H9 (cell line): ENCODE measurements around the gene GHRHR. TPM values are rescaled to one million over a fixed set of nuclear protein-coding genes. Genes with fewer than 3 reads are reported as not detected.

Experiments used
- DNase-seq: peaks from one replicate; pipeline ENCODE4 v3.0.0-alpha.2; 2017
- H2AFZ ChIP-seq: one replicate; pipeline ENCODE4 v1.6.1; 2013; ENCODE audit warnings: mild to moderate bottlenecking, low read length, control low read depth, moderate library complexity
- H2AK5ac ChIP-seq: 2 replicates; pipeline ENCODE4 v1.6.1; 2013; ENCODE audit warnings: low read length, control low read depth, mixed read lengths; ENCODE audit not compliant: insufficient read length
- H2BK120ac ChIP-seq: one replicate; pipeline ENCODE4 v1.6.1; 2013; ENCODE audit warnings: low read depth, mild to moderate bottlenecking, low read length, control low read depth, inconsistent platforms; ENCODE audit not compliant: poor library complexity, severe bottlenecking
- H2BK12ac ChIP-seq: 2 replicates; pipeline ENCODE4 v1.6.1; 2013; ENCODE audit warnings: low read length, control low read depth, mixed read lengths, low read depth; ENCODE audit not compliant: insufficient read length
- H2BK15ac ChIP-seq: 2 replicates; pipeline ENCODE4 v1.6.1; 2013; ENCODE audit warnings: low read depth, low read length, control low read depth
- H2BK20ac ChIP-seq: one replicate; pipeline ENCODE4 v1.6.1; 2013; ENCODE audit warnings: low read depth, mild to moderate bottlenecking, low read length, control low read depth, inconsistent platforms; ENCODE audit not compliant: poor library complexity, severe bottlenecking
- H2BK5ac ChIP-seq: 2 replicates; pipeline ENCODE4 v1.6.1; 2013; ENCODE audit warnings: low read length, control low read depth, mixed read lengths; ENCODE audit not compliant: insufficient read length
- H3K14ac ChIP-seq: 2 replicates; pipeline ENCODE4 v1.6.1; 2013; ENCODE audit warnings: low read length, control low read depth; ENCODE audit not compliant: insufficient read depth
- H3K18ac ChIP-seq: 2 replicates; pipeline ENCODE4 v1.6.1; 2013; ENCODE audit warnings: low read depth, mild to moderate bottlenecking, mixed read lengths, low read length, control low read depth; ENCODE audit not compliant: insufficient read length
- H3K23ac ChIP-seq: 2 replicates; pipeline ENCODE4 v1.6.1; 2013; ENCODE audit warnings: low read length, control low read depth, mixed read lengths, low read depth; ENCODE audit not compliant: insufficient read length
- H3K23me2 ChIP-seq: 2 replicates; pipeline ENCODE4 v1.6.1; 2013; ENCODE audit warnings: low read depth, mild to moderate bottlenecking, mixed read lengths, low read length, control low read depth; ENCODE audit not compliant: insufficient read length, poor library complexity, severe bottlenecking
- H3K27ac ChIP-seq: 2 replicates; pipeline ENCODE4 v1.5.1; 2013; ENCODE audit warnings: low read length, control low read depth, mixed read lengths, low read depth; ENCODE audit not compliant: insufficient read length
- H3K27me3 ChIP-seq: 2 replicates; pipeline ENCODE4 v1.6.1; 2013; ENCODE audit warnings: low read length, control low read depth, inconsistent platforms; ENCODE audit not compliant: insufficient read depth
- H3K4ac ChIP-seq: 2 replicates; pipeline ENCODE4 v1.6.1; 2013; ENCODE audit warnings: low read depth, mild to moderate bottlenecking, control low read depth, inconsistent platforms, low read length, moderate library complexity
- H3K4me1 ChIP-seq: 2 replicates; pipeline ENCODE4 v1.6.1; 2013; ENCODE audit warnings: low read length, control low read depth, inconsistent platforms; ENCODE audit not compliant: insufficient read depth
- H3K4me2 ChIP-seq: 2 replicates; pipeline ENCODE4 v1.6.1; 2013; ENCODE audit warnings: low read length, control low read depth, mixed read lengths; ENCODE audit not compliant: insufficient read length, insufficient read depth
- H3K56ac ChIP-seq: 2 replicates; pipeline ENCODE4 v1.6.1; 2013; ENCODE audit warnings: low read depth, mild to moderate bottlenecking, mixed read lengths, low read length, control low read depth; ENCODE audit not compliant: insufficient read length
- H3K79me1 ChIP-seq: 2 replicates; pipeline ENCODE4 v1.6.1; 2013; ENCODE audit warnings: low read depth, mild to moderate bottlenecking, moderate library complexity, low read length, control low read depth, inconsistent platforms; ENCODE audit not compliant: insufficient read depth, poor library complexity, severe bottlenecking
- H3K79me2 ChIP-seq: 2 replicates; pipeline ENCODE4 v1.6.1; 2013; ENCODE audit warnings: low read length, control low read depth, inconsistent platforms; ENCODE audit not compliant: insufficient read depth
- H3K9ac ChIP-seq: 2 replicates; pipeline ENCODE4 v1.6.1; 2013; ENCODE audit warnings: low read length, control low read depth, mixed read lengths; ENCODE audit not compliant: insufficient read length; ENCODE audit errors: extremely low read depth
- H3K9me3 ChIP-seq: one replicate; pipeline ENCODE4 v1.6.1; 2013; ENCODE audit warnings: low read depth, low read length, inconsistent platforms; ENCODE audit not compliant: control insufficient read depth
- H3T11ph ChIP-seq: one replicate; pipeline ENCODE4 v1.6.1; 2013; ENCODE audit warnings: mild to moderate bottlenecking, low read length, control low read depth, inconsistent platforms
- H4K20me1 ChIP-seq: one replicate; pipeline ENCODE4 v1.6.1; 2013; ENCODE audit not compliant: control insufficient read depth, insufficient read length, insufficient read depth
- H4K5ac ChIP-seq: 2 replicates; pipeline ENCODE4 v1.6.1; 2013; ENCODE audit warnings: low read depth, mild to moderate bottlenecking, mixed read lengths, low read length, control low read depth; ENCODE audit not compliant: insufficient read length
- H4K8ac ChIP-seq: replicated peaks from 2 replicates; pipeline ENCODE4 v1.6.1; 2013; ENCODE audit warnings: low read length, control low read depth, mixed read lengths, low read depth; ENCODE audit not compliant: insufficient read length
- H4K91ac ChIP-seq: 2 replicates; pipeline ENCODE4 v1.6.1; 2013; ENCODE audit warnings: low read depth, mild to moderate bottlenecking, moderate library complexity, mixed read lengths, low read length, control low read depth; ENCODE audit not compliant: insufficient read length
- H3K27ac Mint-ChIP-seq, 3 experiments: 2 replicates in 2 of 3; 3 replicates in 1 of 3; pipeline ENCODE4 v1.8.0; 2020 to 2021; ENCODE audit warnings: mixed read lengths in 3 of 3, mild to moderate bottlenecking in 1 of 3, moderate library complexity in 1 of 3
- H3K27me3 Mint-ChIP-seq: 2 replicates; pipeline ENCODE4 v1.8.0; 2021; ENCODE audit warnings: low read depth, mild to moderate bottlenecking, moderate library complexity, mixed read lengths
- H3K36me3 Mint-ChIP-seq, 3 experiments: 2 replicates in 2 of 3; 3 replicates in 1 of 3; pipeline ENCODE4 v1.8.0; 2020 to 2021; ENCODE audit warnings: low read depth in 3 of 3, mixed read lengths in 3 of 3; ENCODE audit not compliant: insufficient read depth in 1 of 3
- H3K4me1 Mint-ChIP-seq, 2 experiments: 2 replicates each; pipeline ENCODE4 v1.8.0; 2020; ENCODE audit warnings: mixed read lengths in 2 of 2
- H3K4me3 Mint-ChIP-seq, 2 experiments: 2 replicates in 1 of 2; 3 replicates in 1 of 2; pipeline ENCODE4 v1.8.0; 2020 to 2021; ENCODE audit warnings: mild to moderate bottlenecking in 2 of 2, mixed read lengths in 2 of 2, moderate library complexity in 1 of 2
- H3K9me3 Mint-ChIP-seq, 2 experiments: 2 replicates in 1 of 2; 3 replicates in 1 of 2; pipeline ENCODE4 v1.8.0; 2020; ENCODE audit warnings: mild to moderate bottlenecking in 2 of 2, mixed read lengths in 2 of 2, moderate library complexity in 1 of 2
- CTCF ChIP-seq: fragments of 200-600 bp; sonication (generic); conservative IDR thresholded peaks from 3 replicates; pipeline ENCODE4 v1.8.0; 2021; ENCODE audit warnings: antibody characterized with exemption, mild to moderate bottlenecking
- WGBS: extraction: QIAGEN DNeasy Blood & Tissue Kit; methylation state at CpG from one replicate; pipeline ENCODE4 v1.1.7; 2013; ENCODE audit warnings: missing lambda C conversion rate, low lambda C conversion rate, mixed read lengths; ENCODE audit not compliant: insufficient read length; ENCODE audit errors: extremely low coverage; 5-methylcytosine and 5-hydroxymethylcytosine counted together
- total RNA-seq: library from RNA; stranded (reverse); gene quantifications from 2 replicates; pipeline ENCODE4 v1.2.1, GENCODE V29; 2021

Gene GHRHR
- total RNA-seq, 1 experiment from 2014 or later, result 7.4 TPM

GRCh38 chr7:31014826-31015225 lies 51.1 kb downstream of the GHRHR start:
- no peak for DNase-seq
- Histone ChIP-seq H4K20me1 (peaks cover 2% of the 10 kb centered on the region), H2BK5ac (no peak overlapping the region), H3K27ac (no peak overlapping the region), H3K4ac (no peak overlapping the region), H2BK120ac (no peak overlapping the region), H2BK20ac (no peak overlapping the region), H4K5ac (no peak overlapping the region), H2BK15ac (no peak overlapping the region), H3K4me2 (no peak overlapping the region), H2AK5ac (no peak overlapping the region), H3K9ac (no peak overlapping the region), H4K8ac (no peak overlapping the region), H4K91ac (no peak overlapping the region), H3K27me3 (no peaks in the 10 kb centered on the region), H3K9me3 (no peaks in the 10 kb centered on the region), H3K23me2 (no peaks in the 10 kb centered on the region), H2BK12ac (no peak overlapping the region), H3K56ac (no peak overlapping the region), H2AFZ (no peak overlapping the region), H3K23ac (no peak overlapping the region), H3K79me1 (no peaks in the 10 kb centered on the region), H3K18ac (no peak overlapping the region), H3K79me2 (no peaks in the 10 kb centered on the region), H3K14ac (no peak overlapping the region), H3K4me1 (no peaks in the 10 kb centered on the region), H3T11ph (no peak overlapping the region)
- Mint-ChIP-seq H3K27ac (no peak overlapping the region), H3K9me3 (peaks cover 3% of the 10 kb centered on the region in 2 experiments; a peak in 2 of 5 replicates), H3K36me3 (0 out of 7 replicates have a peak, but pooled peaks cover 0 to 8% (median 0%) of the 10 kb centered on the region in 3 experiments), H3K4me1 (peaks cover 9% of the 10 kb centered on the region in 2 experiments), H3K27me3 (peaks cover 4% of the 10 kb centered on the region), H3K4me3 (no peak overlapping the region)
- no CpG with 5 or more reads among the region's 3 CpGs for WGBS
- TF ChIP-seq CTCF, result no peak
